ENCODE data around the gene ZFHX3. TPM values are rescaled to one million over a fixed set of nuclear protein-coding genes. Genes with fewer than 3 reads are reported as not detected.

ZFHX3 gene
- total RNA-seq, 1 donor: 4.0 TPM

GRCh38 chr16:72983241-72983640, 64.7 kb downstream of the ZFHX3 start:
- DNase-seq (ENCODE audit: low read depth in 2 of 3, low spot score in 2 of 3): no peak

GRCh38 chr16:72979974-72980373, 68.0 kb downstream of the ZFHX3 start:
- no peak for DNase-seq (ENCODE audit: low read depth in 2 of 3, low spot score in 2 of 3)

GRCh38 chr16:72978212-72978611, 69.7 kb downstream of the ZFHX3 start:
- DNase-seq (ENCODE audit: low read depth in 2 of 3, low spot score in 2 of 3): no peak

- DNase-seq (ENCODE audit: low read depth in 2 of 3, low spot score in 2 of 3): no peak
Measured at GRCh38 chr16:72977127-72977526, 70.8 kb downstream of the ZFHX3 start.

GRCh38 chr16:72976438-72977064, 71.4 kb downstream of the ZFHX3 start:
- DNase-seq (ENCODE audit: low read depth in 2 of 3, low spot score in 2 of 3): no peak

GRCh38 chr16:72975809-72976437, 72.0 kb downstream of the ZFHX3 start:
- DNase-seq (ENCODE audit: low read depth in 2 of 3, low spot score in 2 of 3): no peak

- no peak for DNase-seq (ENCODE audit: low read depth in 2 of 3, low spot score in 2 of 3)
Measured at GRCh38 chr16:72974142-72974769, 73.7 kb downstream of the ZFHX3 start.

- no peak for DNase-seq (ENCODE audit: low read depth in 2 of 3, low spot score in 2 of 3)
Measured at GRCh38 chr16:72972878-72973571, 74.9 kb downstream of the ZFHX3 start.

GRCh38 chr16:72971370-72971769, 76.6 kb downstream of the ZFHX3 start:
- no peak for DNase-seq (ENCODE audit: low read depth in 2 of 3, low spot score in 2 of 3)

GRCh38 chr16:72970656-72971055, 77.3 kb downstream of the ZFHX3 start:
- DNase-seq (ENCODE audit: low read depth in 2 of 3, low spot score in 2 of 3): no peak

- no peak for DNase-seq (ENCODE audit: low read depth in 2 of 3, low spot score in 2 of 3)
Measured at GRCh38 chr16:72969812-72970211, 78.1 kb downstream of the ZFHX3 start.

- DNase-seq (ENCODE audit: low read depth in 2 of 3, low spot score in 2 of 3): no peak
Measured at GRCh38 chr16:72969146-72969545, 78.8 kb downstream of the ZFHX3 start.

GRCh38 chr16:72967941-72968340, 80.0 kb downstream of the ZFHX3 start:
- no peak for DNase-seq (ENCODE audit: low read depth in 2 of 3, low spot score in 2 of 3)

- no peak for DNase-seq (ENCODE audit: low read depth in 2 of 3, low spot score in 2 of 3)
Measured at GRCh38 chr16:72963533-72964315, 84.2 kb downstream of the ZFHX3 start.

- DNase-seq (ENCODE audit: low read depth in 2 of 3, low spot score in 2 of 3): no peak
Measured at GRCh38 chr16:72962347-72962746, 85.6 kb downstream of the ZFHX3 start.

GRCh38 chr16:72961863-72962262, 86.1 kb downstream of the ZFHX3 start:
- no peak for DNase-seq (ENCODE audit: low read depth in 2 of 3, low spot score in 2 of 3)

- peak in 2 of 3 donors; percentile 15 to 51 for DNase-seq (ENCODE audit: low read depth in 2 of 3, low spot score in 2 of 3)
Measured at GRCh38 chr16:72961115-72961832, 86.7 kb downstream of the ZFHX3 start.

- DNase-seq (ENCODE audit: low read depth in 2 of 3, low spot score in 2 of 3): no peak
Measured at GRCh38 chr16:72960101-72960500, 87.8 kb downstream of the ZFHX3 start.

GRCh38 chr16:72959301-72959996, 88.5 kb downstream of the ZFHX3 start:
- no peak for DNase-seq (ENCODE audit: low read depth in 2 of 3, low spot score in 2 of 3)

Data from hematopoietic multipotent progenitor cell (in vitro differentiated cells).